Keratinocyte (primary cell): ENCODE results near the gene SNX19. TPM values are rescaled to one million over a fixed set of nuclear protein-coding genes. Genes with fewer than 3 reads are reported as not detected.

Experiments
- DNase-seq: peaks from one replicate; pipeline ENCODE4 v3.0.0-alpha.2; 2011; ENCODE audit warnings: low read depth, missing footprints, low spot score
- FAIRE-seq: peaks from 2 replicates; lab custom pipeline; 2011; peaks lifted over from hg19 to GRCh38; lab: Jason Lieb, UNC
- H2AFZ ChIP-seq: 2 replicates; pipeline ENCODE4 v1.6.0; 2012; ENCODE audit warnings: low read length, control low read depth, inconsistent platforms; ENCODE audit not compliant: control insufficient read depth
- H3K27ac ChIP-seq: 2 replicates; pipeline ENCODE4 v1.5.1; 2011; ENCODE audit warnings: low read length; ENCODE audit not compliant: control insufficient read depth, insufficient read depth
- H3K27me3 ChIP-seq: 3 replicates; pipeline ENCODE4 v1.6.0; 2011; ENCODE audit warnings: low read length; ENCODE audit not compliant: control insufficient read depth, insufficient read depth; ENCODE audit errors: extremely low read depth
- H3K36me3 ChIP-seq, 2 experiments: 2 replicates in 1 of 2; 3 replicates in 1 of 2; pipeline ENCODE4 v1.5.1; 2011; ENCODE audit warnings: low read length in 2 of 2, mild to moderate bottlenecking in 1 of 2; ENCODE audit not compliant: control insufficient read depth in 2 of 2, insufficient read depth in 2 of 2; ENCODE audit errors: extremely low read depth in 1 of 2
- H3K4me1 ChIP-seq: 3 replicates; pipeline ENCODE4 v1.5.1; 2011; ENCODE audit warnings: low read length; ENCODE audit not compliant: control insufficient read depth, insufficient read depth; ENCODE audit errors: extremely low read depth
- H3K4me2 ChIP-seq: 3 replicates; pipeline ENCODE4 v1.6.0; 2011; ENCODE audit warnings: low read depth, low read length; ENCODE audit not compliant: control insufficient read depth, insufficient read depth; ENCODE audit errors: extremely low read depth
- H3K4me3 ChIP-seq, 3 experiments: fragments of 200-600 bp in 1 of 3; sonication (generic) in 1 of 3; 2 replicates in 2 of 3; 3 replicates in 1 of 3; pipeline ENCODE4 v1.5.1; 2011 to 2016; ENCODE audit warnings: low read length in 3 of 3, mild to moderate bottlenecking in 3 of 3, control low read depth in 2 of 3, inconsistent platforms in 1 of 3, low read depth in 1 of 3, mixed read lengths in 1 of 3, mixed run types in 1 of 3, moderate library complexity in 1 of 3; ENCODE audit not compliant: control insufficient read depth in 2 of 3, insufficient read depth in 2 of 3; ENCODE audit errors: extremely low read depth in 1 of 3
- H3K79me2 ChIP-seq: 2 replicates; pipeline ENCODE4 v1.6.0; 2012; ENCODE audit warnings: low read length; ENCODE audit not compliant: control insufficient read depth, insufficient read depth
- H3K9ac ChIP-seq: 3 replicates; pipeline ENCODE4 v1.6.0; 2011; ENCODE audit warnings: low read length; ENCODE audit not compliant: control insufficient read depth, insufficient read depth; ENCODE audit errors: extremely low read depth
- H3K9me1 ChIP-seq: 3 replicates; pipeline ENCODE4 v1.6.0; 2011; ENCODE audit warnings: low read length; ENCODE audit not compliant: control insufficient read depth, insufficient read depth; ENCODE audit errors: extremely low read depth
- H3K9me3 ChIP-seq: 2 replicates; pipeline ENCODE4 v1.5.1; 2012; ENCODE audit warnings: low read depth, low read length; ENCODE audit not compliant: control insufficient read depth
- H4K20me1 ChIP-seq: 3 replicates; pipeline ENCODE4 v1.6.0; 2011; ENCODE audit warnings: low read length; ENCODE audit not compliant: control insufficient read depth, insufficient read depth; ENCODE audit errors: extremely low read depth
- EZH2 ChIP-seq: IDR thresholded peaks from one replicate; pipeline ENCODE4 v1.6.1; 2012; ENCODE audit warnings: inconsistent platforms, mild to moderate bottlenecking, low read length, moderate library complexity
- dilution Hi-C: fragments of 300-500 bp; cut with MboI; formaldehyde crosslinking; loops from one replicate; pipeline ENCODE4 v1.7.0; 2020; ENCODE audit warnings: low sequenced_read_pairs; ENCODE audit not compliant: extremely low pct_ligation_motif_present
- polyA plus RNA-seq, 5 experiments: library from polyadenylated mRNA; depleted of rRNA in 3 of 5; stranded (reverse) in 3 of 5; stranded (forward) in 1 of 5; unstranded in 1 of 5; fragments of >200 nt; gene quantifications; 1 replicate in 1 of 5; 2 replicates in 3 of 5; 3 replicates in 1 of 5; pipeline versions ENCODE4 v1.2.1 to v1.2.3, GENCODE V29; 2011 to 2012; ENCODE audit warnings: missing spikeins in 2 of 5, low read depth in 1 of 5, low replicate concordance in 1 of 5
- TF ChIP-seq, protein P1 (sequence below), 3 experiments: IDR thresholded peaks in 1 of 3; conservative IDR thresholded peaks in 1 of 3; optimal IDR thresholded peaks in 1 of 3; 2 replicates in 2 of 3; 3 replicates in 1 of 3; pipeline versions ENCODE3 to v1.5.1; 2011; ENCODE audit warnings: low read length in 3 of 3, mild to moderate bottlenecking in 3 of 3, moderate library complexity in 2 of 3, control low read depth in 1 of 3, inconsistent platforms in 1 of 3; ENCODE audit not compliant: insufficient read depth in 2 of 3; ENCODE audit errors: extremely low read depth in 1 of 3

Gene SNX19
- polyA plus RNA-seq, 1 donor (not counting 4 experiments of a cell fraction or from before 2014, with no cell fraction given), result 29.1 TPM

GRCh38 chr11:130861902-130862860, 54.1 kb downstream of the SNX19 start:
- no peaks in the 10 kb centered on the region for H4K20me1 ChIP-seq
- no peak overlapping the region for H3K4me3 ChIP-seq
- TF ChIP-seq, protein P1, sequence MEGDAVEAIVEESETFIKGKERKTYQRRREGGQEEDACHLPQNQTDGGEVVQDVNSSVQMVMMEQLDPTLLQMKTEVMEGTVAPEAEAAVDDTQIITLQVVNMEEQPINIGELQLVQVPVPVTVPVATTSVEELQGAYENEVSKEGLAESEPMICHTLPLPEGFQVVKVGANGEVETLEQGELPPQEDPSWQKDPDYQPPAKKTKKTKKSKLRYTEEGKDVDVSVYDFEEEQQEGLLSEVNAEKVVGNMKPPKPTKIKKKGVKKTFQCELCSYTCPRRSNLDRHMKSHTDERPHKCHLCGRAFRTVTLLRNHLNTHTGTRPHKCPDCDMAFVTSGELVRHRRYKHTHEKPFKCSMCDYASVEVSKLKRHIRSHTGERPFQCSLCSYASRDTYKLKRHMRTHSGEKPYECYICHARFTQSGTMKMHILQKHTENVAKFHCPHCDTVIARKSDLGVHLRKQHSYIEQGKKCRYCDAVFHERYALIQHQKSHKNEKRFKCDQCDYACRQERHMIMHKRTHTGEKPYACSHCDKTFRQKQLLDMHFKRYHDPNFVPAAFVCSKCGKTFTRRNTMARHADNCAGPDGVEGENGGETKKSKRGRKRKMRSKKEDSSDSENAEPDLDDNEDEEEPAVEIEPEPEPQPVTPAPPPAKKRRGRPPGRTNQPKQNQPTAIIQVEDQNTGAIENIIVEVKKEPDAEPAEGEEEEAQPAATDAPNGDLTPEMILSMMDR (optimal IDR thresholded peaks at IDR 0.05 in 1 of 3, IDR thresholded peaks at IDR 0.05 in 1 of 3, conservative IDR thresholded peaks at IDR 0.05 in 1 of 3; ENCODE audit: extremely low read depth in 1 of 3, insufficient read depth in 2 of 3, low read length in 3 of 3), result peak; percentile 98 to 100 (median 99)
- TF ChIP-seq EZH2, result no peak
- no peak overlapping the region for H3K27ac ChIP-seq
- DNase-seq (peak; percentile 78), FAIRE-seq (peak; percentile 39)
- H3K9me1 ChIP-seq, result no peaks in the 10 kb centered on the region
- H3K4me1 ChIP-seq, result no peaks in the 10 kb centered on the region
- H2AFZ ChIP-seq, result no peak overlapping the region
- no peaks in the 10 kb centered on the region for H3K9me3 ChIP-seq
- dilution Hi-C loops, result no loop called here
- H3K9ac ChIP-seq, result no peak overlapping the region
- H3K79me2 ChIP-seq, result no peaks in the 10 kb centered on the region
- H3K4me2 ChIP-seq, result peak overlapping the region; percentile 23
- peaks cover 0 to 1% of the 10 kb centered on the region in 2 experiments for H3K36me3 ChIP-seq
- no peaks in the 10 kb centered on the region for H3K27me3 ChIP-seq

DNA sequence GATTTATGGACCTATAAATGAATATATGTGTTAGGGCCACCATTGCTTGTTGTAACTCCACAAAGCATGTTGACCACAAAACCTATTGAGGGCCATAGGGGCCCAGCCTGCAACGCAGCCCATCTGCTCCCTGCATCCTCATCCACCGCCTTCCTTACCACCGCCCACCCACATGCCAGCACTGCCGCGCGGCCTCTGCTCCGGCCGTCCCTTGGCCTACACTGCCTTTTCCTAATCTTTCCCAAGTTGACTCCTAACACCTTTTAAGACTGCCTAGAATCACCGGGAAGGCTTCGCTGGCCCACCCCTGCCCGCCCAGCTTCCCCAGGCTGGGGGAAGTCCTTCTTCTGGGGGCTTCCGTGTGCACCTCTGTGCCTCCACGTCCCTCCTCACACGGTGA, 55.0 kb downstream of the SNX19 start:
- Histone ChIP-seq H3K4me1 (no peaks in the 10 kb centered on the region), H3K4me2 (no peak overlapping the region), H3K9me1 (no peaks in the 10 kb centered on the region), H3K9ac (no peak overlapping the region), H3K27me3 (no peaks in the 10 kb centered on the region), H3K9me3 (no peaks in the 10 kb centered on the region), H3K4me3 (no peak overlapping the region), H4K20me1 (no peaks in the 10 kb centered on the region), H3K27ac (no peak overlapping the region), H2AFZ (no peak overlapping the region), H3K79me2 (no peaks in the 10 kb centered on the region), H3K36me3 (peaks cover 0 to 1% of the 10 kb centered on the region in 2 experiments)
- dilution Hi-C loops, result no loop called here
- DNase-seq (no peak), FAIRE-seq (no peak)
- no peak for TF ChIP-seq EZH2
- TF ChIP-seq, protein P1 (optimal IDR thresholded peaks at IDR 0.05 in 1 of 3, IDR thresholded peaks at IDR 0.05 in 1 of 3, conservative IDR thresholded peaks at IDR 0.05 in 1 of 3; ENCODE audit: extremely low read depth in 1 of 3, insufficient read depth in 2 of 3, low read length in 3 of 3), result no peak
